ENCODE results near the gene ZNF335.

DNA sequence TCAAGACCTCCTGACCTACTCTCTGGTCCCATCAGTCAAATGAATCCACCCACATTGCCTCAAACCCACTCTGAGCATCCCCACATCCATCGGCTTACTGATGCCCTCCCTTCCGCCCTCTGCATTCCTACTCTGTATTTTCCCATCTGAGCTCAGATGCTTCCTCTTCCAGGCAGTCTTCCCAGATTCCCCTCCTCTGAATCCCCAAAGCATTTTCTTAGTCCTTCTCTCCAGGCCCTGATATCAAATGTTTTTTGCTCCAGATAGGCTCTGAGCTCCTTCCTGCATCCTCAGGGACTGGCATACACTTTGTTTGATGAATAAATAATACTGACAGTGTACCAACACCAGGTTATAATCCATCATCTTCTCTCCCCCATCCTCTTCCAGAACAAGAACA is 63.9 kb downstream of the ZNF335 start:
- no peak for TF ChIP-seq POLR2A (IDR thresholded peaks at IDR 0.05; ENCODE audit: low read depth, low read length)
- TF ChIP-seq POLR2AphosphoS5 (IDR thresholded peaks at IDR 0.05; ENCODE audit: low read depth, low read length) = no peak
- TF ChIP-seq SPI1 (IDR thresholded peaks at IDR 0.05; ENCODE audit: low read depth, low read length) = no peak
- TF ChIP-seq TAF1 (IDR thresholded peaks at IDR 0.05; ENCODE audit: low read depth, low read length) = no peak
